AG09309 (cell line): ENCODE measurements around the gene MAGOH.
"Not testable (repeated sequence)": the region's sequence is repeated elsewhere in the genome, so short reads cannot be mapped to it uniquely, and the experiment has no call there.

Experiments used
- DNase-seq: peaks from one replicate; pipeline ENCODE4 v3.0.0-alpha.2; 2010; ENCODE audit warnings: low read depth
- H3K4me3 ChIP-seq: 2 replicates; pipeline ENCODE4 v1.5.1; 2011; ENCODE audit warnings: mild to moderate bottlenecking, low read depth, low read length, moderate library complexity; ENCODE audit not compliant: control insufficient read depth
- TF ChIP-seq, protein P1 (sequence below): IDR thresholded peaks from 2 replicates; pipeline ENCODE4 v1.5.1; 2011; ENCODE audit warnings: mild to moderate bottlenecking, low read depth, low read length, inconsistent platforms; ENCODE audit not compliant: insufficient read depth, control insufficient read depth; ENCODE audit errors: missing control alignments

MAGOH gene

GRCh38 chr1:53206735-53207379 is 31.5 kb downstream of the MAGOH start:
- DNase-seq: no peak
- H3K4me3 ChIP-seq: no peak overlapping the region
- TF ChIP-seq, protein P1, sequence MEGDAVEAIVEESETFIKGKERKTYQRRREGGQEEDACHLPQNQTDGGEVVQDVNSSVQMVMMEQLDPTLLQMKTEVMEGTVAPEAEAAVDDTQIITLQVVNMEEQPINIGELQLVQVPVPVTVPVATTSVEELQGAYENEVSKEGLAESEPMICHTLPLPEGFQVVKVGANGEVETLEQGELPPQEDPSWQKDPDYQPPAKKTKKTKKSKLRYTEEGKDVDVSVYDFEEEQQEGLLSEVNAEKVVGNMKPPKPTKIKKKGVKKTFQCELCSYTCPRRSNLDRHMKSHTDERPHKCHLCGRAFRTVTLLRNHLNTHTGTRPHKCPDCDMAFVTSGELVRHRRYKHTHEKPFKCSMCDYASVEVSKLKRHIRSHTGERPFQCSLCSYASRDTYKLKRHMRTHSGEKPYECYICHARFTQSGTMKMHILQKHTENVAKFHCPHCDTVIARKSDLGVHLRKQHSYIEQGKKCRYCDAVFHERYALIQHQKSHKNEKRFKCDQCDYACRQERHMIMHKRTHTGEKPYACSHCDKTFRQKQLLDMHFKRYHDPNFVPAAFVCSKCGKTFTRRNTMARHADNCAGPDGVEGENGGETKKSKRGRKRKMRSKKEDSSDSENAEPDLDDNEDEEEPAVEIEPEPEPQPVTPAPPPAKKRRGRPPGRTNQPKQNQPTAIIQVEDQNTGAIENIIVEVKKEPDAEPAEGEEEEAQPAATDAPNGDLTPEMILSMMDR: no peak

DNA sequence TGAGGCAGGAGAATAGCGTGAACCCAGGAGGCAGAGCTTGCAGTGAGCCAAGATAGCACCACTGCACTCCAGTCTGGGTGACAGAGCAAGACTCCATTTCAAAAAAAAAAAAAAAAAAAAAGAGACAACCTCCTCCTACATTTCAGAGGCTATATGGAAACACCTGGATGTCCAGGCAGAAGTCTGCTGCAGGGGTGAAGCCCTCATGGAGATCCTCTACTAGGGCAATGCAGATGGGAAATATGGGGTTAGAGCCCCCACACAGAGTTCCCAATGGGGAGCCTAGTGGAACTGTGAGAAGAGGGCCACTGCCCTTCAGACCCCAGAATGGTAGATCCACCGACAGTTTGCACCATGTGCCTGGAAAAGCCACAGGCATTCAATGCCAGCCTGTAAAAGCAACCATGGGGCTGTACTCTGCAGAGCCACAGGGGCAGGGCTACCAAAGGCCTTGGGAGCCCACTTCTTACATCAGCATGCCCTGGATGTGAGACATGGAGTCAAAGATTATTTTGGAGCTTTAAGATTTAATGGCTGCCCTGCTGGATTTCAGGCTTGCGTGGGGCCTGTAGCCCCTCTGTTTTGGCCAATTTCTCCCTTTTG is 32.1 kb downstream of the MAGOH start:
- not testable (repeated sequence) for DNase-seq, H3K4me3 ChIP-seq

DNA sequence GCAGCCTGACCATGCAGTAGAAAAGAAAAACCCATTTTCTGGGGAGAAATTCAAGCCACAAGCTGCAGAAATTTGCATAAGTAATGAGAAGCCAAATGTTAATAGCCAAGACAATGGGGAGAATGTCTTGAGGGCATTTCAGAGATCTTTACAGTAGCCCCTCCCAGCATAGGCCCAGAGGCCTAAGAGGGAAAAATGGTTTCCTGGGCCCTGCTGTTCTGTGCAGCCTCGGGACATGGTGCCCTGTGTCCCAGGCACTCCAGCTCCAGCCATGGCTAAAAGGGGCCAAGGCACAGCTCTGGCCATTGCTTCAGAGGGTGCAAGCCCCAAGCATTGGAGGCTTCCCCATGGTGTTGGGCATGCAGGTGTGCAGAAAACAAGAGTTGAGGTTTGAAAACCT is 32.8 kb downstream of the MAGOH start:
- not testable (repeated sequence) for H3K4me3 ChIP-seq, DNase-seq

DNA sequence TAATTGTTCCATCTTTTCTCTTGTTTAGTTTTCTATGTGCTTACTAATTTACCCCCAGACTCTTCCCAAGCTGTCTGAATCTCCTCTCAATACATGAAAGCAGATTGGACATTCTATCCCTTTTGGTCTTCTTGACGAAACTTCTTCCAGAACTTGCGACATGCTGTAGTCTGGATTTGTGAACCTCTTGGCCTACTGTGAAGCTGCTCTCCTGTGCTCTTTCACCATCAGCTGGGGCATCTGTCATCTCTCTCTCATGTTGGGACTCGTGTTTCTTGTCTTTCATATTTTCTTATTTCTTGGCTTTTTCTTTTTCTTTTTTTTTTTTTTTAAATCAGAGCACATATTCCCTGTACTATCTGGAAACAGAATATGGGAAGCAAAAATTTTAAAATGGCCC is 34.9 kb downstream of the MAGOH start:
- H3K4me3 ChIP-seq: no peak overlapping the region
- TF ChIP-seq, protein P1: no peak
- DNase-seq: no peak

- TF ChIP-seq, protein P1: no peak
- no peak overlapping the region for H3K4me3 ChIP-seq
- DNase-seq: peak; percentile 54
These were observed 40.1 kb downstream of the MAGOH start for GRCh38 chr1:53198241-53198651.

DNA sequence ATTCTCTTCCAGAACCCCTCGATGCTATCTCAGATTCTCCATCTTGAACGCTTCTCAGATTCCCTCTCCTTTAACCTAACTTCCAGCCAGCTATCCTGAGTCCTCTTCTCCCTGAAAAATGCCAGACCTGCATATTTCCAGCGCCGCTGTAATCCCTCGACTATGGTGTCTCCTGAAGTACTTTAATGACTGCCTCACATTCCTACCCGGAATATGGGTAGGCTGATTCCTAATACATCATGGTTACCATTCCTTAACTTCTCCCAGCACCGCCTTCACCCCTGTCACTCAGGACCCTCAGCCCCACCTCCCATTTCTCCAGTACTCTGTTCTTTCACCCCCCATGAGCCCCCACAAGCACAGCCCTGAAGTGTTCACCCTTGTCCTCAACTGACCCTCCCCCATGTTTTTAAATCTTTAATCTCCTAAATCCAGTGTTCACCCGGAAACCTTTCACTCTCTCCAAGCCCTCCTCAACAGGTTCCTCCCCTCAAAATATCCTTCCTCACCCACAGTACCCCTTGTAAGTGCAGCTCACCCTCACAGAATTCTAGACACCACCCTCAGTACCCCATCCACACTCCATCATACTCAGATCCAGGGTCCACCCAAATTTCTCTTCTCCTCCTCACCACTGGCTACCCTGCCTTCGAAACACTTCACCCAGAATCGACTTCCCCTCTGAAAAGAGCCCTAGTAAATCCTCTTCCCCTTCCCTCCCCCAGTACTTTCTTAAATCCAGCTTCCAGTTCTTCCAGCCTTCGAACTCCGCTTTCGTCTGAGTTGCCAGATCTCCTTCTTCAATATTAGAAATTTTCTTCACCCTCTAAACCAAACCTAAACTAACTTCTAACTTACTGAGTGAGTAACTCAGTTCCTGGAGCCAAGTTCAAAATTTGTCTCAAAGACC is 40.8 kb downstream of the MAGOH start:
- no peak for DNase-seq
- TF ChIP-seq, protein P1: no peak
- H3K4me3 ChIP-seq: peak overlapping the region; percentile 93

DNA sequence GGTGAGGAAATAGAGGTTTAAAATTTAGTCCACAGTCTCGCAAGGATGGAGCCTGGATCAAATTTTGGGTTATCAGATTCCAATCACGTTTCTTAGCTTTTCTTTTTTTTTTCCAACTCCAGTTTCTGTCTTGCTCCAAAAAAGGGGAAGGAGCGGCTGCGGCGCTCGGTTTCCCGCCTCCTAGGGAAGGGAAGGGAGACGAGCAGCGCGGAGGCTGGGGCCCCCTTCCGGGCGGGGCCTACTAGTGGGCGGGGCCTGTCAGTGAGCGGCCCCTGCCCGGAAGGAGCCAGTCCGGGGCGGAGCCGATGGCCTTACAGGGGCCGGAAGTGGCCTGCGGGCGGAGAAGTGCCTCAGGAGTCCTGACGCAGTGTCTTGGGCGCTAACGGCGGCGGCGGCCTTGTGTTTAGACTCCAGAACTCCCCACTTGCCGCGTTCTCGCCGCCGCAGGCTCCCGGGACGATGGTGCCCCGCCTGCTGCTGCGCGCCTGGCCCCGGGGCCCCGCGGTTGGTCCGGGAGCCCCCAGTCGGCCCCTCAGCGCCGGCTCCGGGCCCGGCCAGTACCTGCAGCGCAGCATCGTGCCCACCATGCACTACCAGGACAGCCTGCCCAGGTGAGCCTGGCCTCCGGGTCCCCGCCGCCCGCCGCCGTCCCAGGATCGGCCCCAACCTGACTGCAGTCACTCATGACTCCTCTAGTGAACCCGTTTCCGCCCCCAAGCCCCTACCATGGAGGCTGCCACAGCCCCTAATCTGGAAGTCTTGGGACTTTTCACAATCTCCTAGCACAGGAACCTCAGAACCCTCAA is 41.6 kb downstream of the MAGOH start, which contains the start of gene CPT2:
Gene CPT2, plus strand, starts transcription at position 340 of the 806 bp plus-strand sequence. Its CDS starts 120 bp downstream, at position 460.
- TF ChIP-seq, protein P1: no peak
- peak; percentile 74 for DNase-seq
- H3K4me3 ChIP-seq: peak within 1 kb of the TSS; percentile 93
